ENCODE results near the gene ZFYVE28. TPM values are rescaled to one million over a fixed set of nuclear protein-coding genes. Genes with fewer than 3 reads are reported as not detected.

ZFYVE28 gene
- polyA plus RNA-seq, 1 of the 3 experiments (the other 2 are of a cell fraction), result 3.2 TPM

DNA sequence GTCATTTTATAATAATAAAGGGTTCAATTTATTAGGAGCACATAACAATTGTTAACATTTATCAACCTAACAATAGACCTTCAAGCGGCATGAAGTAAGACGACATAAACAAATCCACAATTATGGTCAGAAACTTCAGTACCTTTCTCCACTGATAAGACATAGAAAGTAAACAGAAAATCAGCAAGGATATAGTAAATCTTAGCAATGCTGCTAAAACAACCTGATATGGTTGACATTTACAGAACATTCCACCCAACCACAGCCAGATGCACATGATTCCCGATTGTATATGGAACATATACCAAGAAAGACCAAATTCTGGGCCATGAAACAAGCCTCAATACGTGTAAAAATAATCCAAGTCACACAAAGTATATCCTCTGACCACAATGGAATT is 71.3 kb downstream of the ZFYVE28 start:
- no peaks in the 10 kb centered on the region for H3K36me3 ChIP-seq (replicated peaks in 1 of 2; ENCODE audit: control insufficient read depth in 1 of 2, insufficient read depth in 2 of 2, low read length in 1 of 2)
- no peaks in the 10 kb centered on the region for H3F3A ChIP-seq (replicated peaks; ENCODE audit: insufficient read depth)
- POLR2A ChIA-PET, result no interaction called here

DNA sequence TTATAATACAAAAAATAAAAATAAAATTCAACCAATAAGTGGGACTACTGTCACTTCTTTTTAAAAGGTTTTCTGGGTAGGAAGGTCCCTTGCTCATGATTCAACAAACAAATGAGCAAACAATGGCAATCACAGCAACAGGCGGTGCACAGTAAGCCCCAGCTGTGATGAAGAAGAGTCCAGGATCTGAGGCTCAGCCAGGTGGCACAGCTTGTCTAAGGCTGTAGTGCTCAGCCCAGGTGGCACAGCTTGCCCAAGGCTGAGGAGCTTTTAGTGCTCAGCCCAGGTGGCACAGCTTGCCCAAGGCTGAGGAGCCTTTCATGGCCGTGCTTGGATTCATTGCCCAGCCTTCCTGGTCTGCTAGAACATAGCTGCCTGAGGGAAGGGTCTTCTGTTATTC is 75.0 kb downstream of the ZFYVE28 start:
- WGBS (ENCODE audit: low lambda C conversion rate), result 47% methylated on average over 2 of the region's 2 CpGs
- no peak for DNase-seq
- H3K4me3 ChIP-seq (ENCODE audit: low read depth in 2 of 2, low read length in 1 of 2), result no peak overlapping the region
- CTCF ChIA-PET, result no interaction called here
- no peak overlapping the region for H2AFZ ChIP-seq (ENCODE audit: low read depth)
- H3K79me2 ChIP-seq (ENCODE audit: insufficient read depth), result no peaks in the 10 kb centered on the region
- H3F3A ChIP-seq (replicated peaks; ENCODE audit: insufficient read depth), result no peaks in the 10 kb centered on the region
- H3K27ac ChIP-seq (ENCODE audit: low read depth in 2 of 2, low read length in 1 of 2), result no peak overlapping the region
- H3K36me3 ChIP-seq (replicated peaks in 1 of 2; ENCODE audit: control insufficient read depth in 1 of 2, insufficient read depth in 2 of 2, low read length in 1 of 2), result no peaks in the 10 kb centered on the region
- POLR2A ChIA-PET, result no interaction called here
- no peaks in the 10 kb centered on the region for H4K20me1 ChIP-seq (ENCODE audit: insufficient read depth)
- H3K9ac ChIP-seq, result no peak overlapping the region
- TF ChIP-seq, protein P1, sequence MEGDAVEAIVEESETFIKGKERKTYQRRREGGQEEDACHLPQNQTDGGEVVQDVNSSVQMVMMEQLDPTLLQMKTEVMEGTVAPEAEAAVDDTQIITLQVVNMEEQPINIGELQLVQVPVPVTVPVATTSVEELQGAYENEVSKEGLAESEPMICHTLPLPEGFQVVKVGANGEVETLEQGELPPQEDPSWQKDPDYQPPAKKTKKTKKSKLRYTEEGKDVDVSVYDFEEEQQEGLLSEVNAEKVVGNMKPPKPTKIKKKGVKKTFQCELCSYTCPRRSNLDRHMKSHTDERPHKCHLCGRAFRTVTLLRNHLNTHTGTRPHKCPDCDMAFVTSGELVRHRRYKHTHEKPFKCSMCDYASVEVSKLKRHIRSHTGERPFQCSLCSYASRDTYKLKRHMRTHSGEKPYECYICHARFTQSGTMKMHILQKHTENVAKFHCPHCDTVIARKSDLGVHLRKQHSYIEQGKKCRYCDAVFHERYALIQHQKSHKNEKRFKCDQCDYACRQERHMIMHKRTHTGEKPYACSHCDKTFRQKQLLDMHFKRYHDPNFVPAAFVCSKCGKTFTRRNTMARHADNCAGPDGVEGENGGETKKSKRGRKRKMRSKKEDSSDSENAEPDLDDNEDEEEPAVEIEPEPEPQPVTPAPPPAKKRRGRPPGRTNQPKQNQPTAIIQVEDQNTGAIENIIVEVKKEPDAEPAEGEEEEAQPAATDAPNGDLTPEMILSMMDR (IDR thresholded peaks at IDR 0.05), result no peak
- TF ChIP-seq, protein P2, sequence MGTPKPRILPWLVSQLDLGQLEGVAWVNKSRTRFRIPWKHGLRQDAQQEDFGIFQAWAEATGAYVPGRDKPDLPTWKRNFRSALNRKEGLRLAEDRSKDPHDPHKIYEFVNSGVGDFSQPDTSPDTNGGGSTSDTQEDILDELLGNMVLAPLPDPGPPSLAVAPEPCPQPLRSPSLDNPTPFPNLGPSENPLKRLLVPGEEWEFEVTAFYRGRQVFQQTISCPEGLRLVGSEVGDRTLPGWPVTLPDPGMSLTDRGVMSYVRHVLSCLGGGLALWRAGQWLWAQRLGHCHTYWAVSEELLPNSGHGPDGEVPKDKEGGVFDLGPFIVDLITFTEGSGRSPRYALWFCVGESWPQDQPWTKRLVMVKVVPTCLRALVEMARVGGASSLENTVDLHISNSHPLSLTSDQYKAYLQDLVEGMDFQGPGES (IDR thresholded peaks at IDR 0.05; ENCODE audit: low read depth, low read length), result no peak
- no peak for TF ChIP-seq EP300 (IDR thresholded peaks at IDR 0.05; ENCODE audit: borderline replicate concordance in 1 of 2, low read depth in 1 of 2, low read length in 1 of 2)
- TF ChIP-seq FOXM1 (IDR thresholded peaks at IDR 0.05; ENCODE audit: low read depth), result no peak
- no peak for TF ChIP-seq EZH2phosphoT487 (IDR thresholded peaks at IDR 0.05; ENCODE audit: borderline replicate concordance, low read depth)
- TF ChIP-seq MXI1 (IDR thresholded peaks at IDR 0.05; ENCODE audit: low read depth, low read length), result no peak
- TF ChIP-seq GABPA (IDR thresholded peaks at IDR 0.05; ENCODE audit: low read depth), result no peak
- TF ChIP-seq FOXJ3 (CRISPR knock-in tag; IDR thresholded peaks at IDR 0.05), result no peak
- TF ChIP-seq, protein P3, sequence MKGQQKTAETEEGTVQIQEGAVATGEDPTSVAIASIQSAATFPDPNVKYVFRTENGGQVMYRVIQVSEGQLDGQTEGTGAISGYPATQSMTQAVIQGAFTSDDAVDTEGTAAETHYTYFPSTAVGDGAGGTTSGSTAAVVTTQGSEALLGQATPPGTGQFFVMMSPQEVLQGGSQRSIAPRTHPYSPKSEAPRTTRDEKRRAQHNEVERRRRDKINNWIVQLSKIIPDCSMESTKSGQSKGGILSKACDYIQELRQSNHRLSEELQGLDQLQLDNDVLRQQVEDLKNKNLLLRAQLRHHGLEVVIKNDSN (IDR thresholded peaks at IDR 0.05; ENCODE audit: borderline replicate concordance, low read depth), result no peak
- TF ChIP-seq POLR2AphosphoS5 (IDR thresholded peaks at IDR 0.05; ENCODE audit: low read depth, low read length), result no peak
- TF ChIP-seq SMC3 (IDR thresholded peaks at IDR 0.05; ENCODE audit: low read depth, low read length), result no peak
- no peak for TF ChIP-seq NFIC (IDR thresholded peaks at IDR 0.05; ENCODE audit: borderline replicate concordance)
- TF ChIP-seq, protein P4, sequence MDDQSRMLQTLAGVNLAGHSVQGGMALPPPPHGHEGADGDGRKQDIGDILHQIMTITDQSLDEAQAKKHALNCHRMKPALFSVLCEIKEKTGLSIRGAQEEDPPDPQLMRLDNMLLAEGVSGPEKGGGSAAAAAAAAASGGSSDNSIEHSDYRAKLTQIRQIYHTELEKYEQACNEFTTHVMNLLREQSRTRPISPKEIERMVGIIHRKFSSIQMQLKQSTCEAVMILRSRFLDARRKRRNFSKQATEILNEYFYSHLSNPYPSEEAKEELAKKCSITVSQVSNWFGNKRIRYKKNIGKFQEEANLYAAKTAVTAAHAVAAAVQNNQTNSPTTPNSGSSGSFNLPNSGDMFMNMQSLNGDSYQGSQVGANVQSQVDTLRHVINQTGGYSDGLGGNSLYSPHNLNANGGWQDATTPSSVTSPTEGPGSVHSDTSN (IDR thresholded peaks at IDR 0.05), result no peak
- TF ChIP-seq TEAD4 (IDR thresholded peaks at IDR 0.05; ENCODE audit: borderline replicate concordance, insufficient read depth), result no peak
- TF ChIP-seq RFX5 (IDR thresholded peaks at IDR 0.05; ENCODE audit: low read length), result no peak
- TF ChIP-seq, protein P5, sequence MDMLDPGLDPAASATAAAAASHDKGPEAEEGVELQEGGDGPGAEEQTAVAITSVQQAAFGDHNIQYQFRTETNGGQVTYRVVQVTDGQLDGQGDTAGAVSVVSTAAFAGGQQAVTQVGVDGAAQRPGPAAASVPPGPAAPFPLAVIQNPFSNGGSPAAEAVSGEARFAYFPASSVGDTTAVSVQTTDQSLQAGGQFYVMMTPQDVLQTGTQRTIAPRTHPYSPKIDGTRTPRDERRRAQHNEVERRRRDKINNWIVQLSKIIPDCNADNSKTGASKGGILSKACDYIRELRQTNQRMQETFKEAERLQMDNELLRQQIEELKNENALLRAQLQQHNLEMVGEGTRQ (IDR thresholded peaks at IDR 0.05; ENCODE audit: borderline replicate concordance, low read depth, low read length), result no peak
- H3K4me1 ChIP-seq (ENCODE audit: control insufficient read depth in 1 of 2, insufficient read depth in 2 of 2, low read depth in 1 of 2, low read length in 1 of 2), result no peaks in the 10 kb centered on the region
- H3K9me2 ChIP-seq, result no peaks in the 10 kb centered on the region
- no peaks in the 10 kb centered on the region for H3K9me3 ChIP-seq
- H3K4me2 ChIP-seq, result no peak overlapping the region
- H3K27me3 ChIP-seq (ENCODE audit: insufficient read depth), result no peaks in the 10 kb centered on the region

More for the DNA sequence above, 71.3 kb downstream of the ZFYVE28 start:
- Histone ChIP-seq H3K27ac (ENCODE audit: low read depth in 2 of 2, low read length in 1 of 2) (no peak overlapping the region), H3K9me3 (no peaks in the 10 kb centered on the region), H3K4me3 (ENCODE audit: low read depth in 2 of 2, low read length in 1 of 2) (no peak overlapping the region), H3K27me3 (ENCODE audit: insufficient read depth) (no peaks in the 10 kb centered on the region), H3K9me2 (no peaks in the 10 kb centered on the region), H4K20me1 (ENCODE audit: insufficient read depth) (no peaks in the 10 kb centered on the region), H3K9ac (no peak overlapping the region), H3K79me2 (ENCODE audit: insufficient read depth) (no peaks in the 10 kb centered on the region), H3K4me2 (no peak overlapping the region), H3K4me1 (ENCODE audit: control insufficient read depth in 1 of 2, insufficient read depth in 2 of 2, low read depth in 1 of 2, low read length in 1 of 2) (no peaks in the 10 kb centered on the region), H2AFZ (ENCODE audit: low read depth) (no peak overlapping the region)
- no peak for TF ChIP-seq FOXM1 (IDR thresholded peaks at IDR 0.05; ENCODE audit: low read depth)
- TF ChIP-seq, protein P6, sequence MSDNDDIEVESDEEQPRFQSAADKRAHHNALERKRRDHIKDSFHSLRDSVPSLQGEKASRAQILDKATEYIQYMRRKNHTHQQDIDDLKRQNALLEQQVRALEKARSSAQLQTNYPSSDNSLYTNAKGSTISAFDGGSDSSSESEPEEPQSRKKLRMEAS (IDR thresholded peaks at IDR 0.05; ENCODE audit: low read depth), result no peak
- TF ChIP-seq, protein P2 (IDR thresholded peaks at IDR 0.05; ENCODE audit: low read depth, low read length), result no peak
- no peak for DNase-seq
- CTCF ChIA-PET, result no interaction called here
- 67% methylated on average over 4 of the region's 4 CpGs for WGBS (ENCODE audit: low lambda C conversion rate)

All from SK-N-SH (cell line).